SU-DHL-6 (cell line): Measurements from ENCODE around the gene OR51M1.

Experiments
- CTCF ChIP-seq: fragments of 200-600 bp; sonication (generic); IDR thresholded peaks from one replicate; pipeline ENCODE4 v1.5.1; 2017; ENCODE audit warnings: antibody characterized with exemption, mild to moderate bottlenecking, low read length, moderate library complexity; ENCODE audit not compliant: insufficient read depth, poor library complexity, severe bottlenecking
- EZH2phosphoT487 ChIP-seq: fragments of 200-600 bp; sonication (generic), shearing (Covaris generic); conservative IDR thresholded peaks from 2 replicates; pipeline ENCODE4 v1.6.1; 2018; ENCODE audit warnings: mild to moderate bottlenecking, antibody characterized with exemption, low read length, moderate library complexity, mixed read lengths

DNA sequence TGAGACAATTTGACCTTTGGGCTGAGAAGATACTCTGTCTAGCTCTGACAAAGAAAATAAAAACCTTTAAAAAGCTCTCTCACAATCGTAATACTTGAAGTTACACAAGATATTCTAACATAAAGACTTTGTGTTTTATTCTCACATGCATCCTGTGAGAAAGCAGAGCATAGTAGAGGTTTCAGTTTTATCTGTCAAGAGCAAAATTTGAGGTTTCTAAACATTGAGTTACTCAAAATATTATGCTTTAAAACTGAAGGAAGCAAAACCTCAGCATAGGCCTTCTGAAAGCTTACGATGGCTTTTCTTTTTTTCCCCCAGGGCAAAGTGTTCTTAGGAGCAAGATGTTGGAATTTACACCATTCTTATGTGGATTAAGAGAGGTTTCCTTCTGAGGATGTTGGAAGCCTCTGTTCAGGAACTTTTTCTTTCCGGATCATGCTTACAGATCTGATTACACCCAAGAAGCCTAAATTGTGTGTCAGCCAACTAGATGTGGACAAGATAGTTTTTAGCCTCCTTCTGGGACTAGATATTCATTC, 15.0 kb upstream of the OR51M1 start:
- TF ChIP-seq CTCF (no peak), EZH2phosphoT487 (no peak)
